Adrenal gland (tissue), 5 donors: Measurements from ENCODE around the gene SH3D19.

Experiments used
- POLR2A ChIP-seq, 2 donors: fragments of 450-650 bp; IDR thresholded peaks; one replicate each; pipeline ENCODE4 v1.6.1; 2017; ENCODE audit warnings: antibody characterized with exemption in 2 of 2, mild to moderate bottlenecking in 2 of 2, moderate library complexity in 1 of 2
- TF ChIP-seq, protein P1 (sequence below), 6 experiments: fragments of 450-650 bp in 4 of 6; fragments of 200-600 bp in 2 of 6; sonication (generic) in 1 of 6; IDR thresholded peaks; 1 replicate in 5 of 6; 2 replicates in 1 of 6; pipeline versions ENCODE4 v1.5.1 to v1.8.0; 2016 to 2021; ENCODE audit warnings: antibody characterized with exemption in 6 of 6, mild to moderate bottlenecking in 2 of 6, moderate library complexity in 1 of 6
- donor health status: DM: no; HTN: no; CAD: no.

DNA sequence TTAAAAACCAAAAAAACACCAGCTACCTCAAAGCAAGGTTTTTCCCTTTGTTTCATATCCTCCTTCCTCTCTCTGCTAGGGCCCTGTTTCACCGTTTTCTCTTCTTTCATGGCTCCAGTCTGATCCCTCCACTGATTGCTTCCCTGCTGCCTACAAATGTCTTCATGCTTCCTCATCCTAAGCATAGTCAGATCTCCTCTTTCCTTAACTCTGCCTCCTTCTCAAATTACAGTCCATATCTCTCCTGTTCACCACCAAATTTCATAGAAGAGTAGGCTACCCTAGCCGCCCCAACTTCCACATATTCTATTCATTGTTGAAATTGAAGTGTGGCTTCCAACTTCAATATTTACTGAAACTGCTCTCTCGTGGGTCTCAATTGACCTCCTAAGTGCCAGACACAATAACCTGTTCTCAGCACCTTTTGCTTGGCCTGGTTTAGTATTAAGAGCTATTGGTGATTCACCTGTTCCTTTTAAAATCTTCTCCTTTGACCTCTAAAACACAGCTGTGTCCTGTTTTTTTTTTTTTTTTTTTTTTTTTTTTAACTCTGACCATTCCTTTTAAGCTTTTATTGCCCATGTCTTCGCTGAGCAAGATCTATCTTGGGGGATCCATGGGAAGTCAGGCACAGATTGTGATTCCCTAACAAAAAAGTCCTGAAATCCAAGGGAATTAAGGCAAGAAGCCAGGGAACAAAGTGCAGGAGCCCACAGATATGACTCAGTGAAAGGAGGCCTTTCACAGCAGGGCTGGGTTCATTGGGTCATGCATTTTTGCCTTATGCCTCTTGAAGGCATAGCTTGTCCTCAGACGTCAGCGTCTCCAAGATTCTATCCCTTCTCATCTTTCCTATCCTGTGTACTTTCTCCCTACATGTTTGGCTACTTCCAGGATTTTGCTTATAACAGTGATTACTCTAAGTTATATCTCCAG is 140.6 kb downstream of the SH3D19 start:
- TF ChIP-seq, protein P1, sequence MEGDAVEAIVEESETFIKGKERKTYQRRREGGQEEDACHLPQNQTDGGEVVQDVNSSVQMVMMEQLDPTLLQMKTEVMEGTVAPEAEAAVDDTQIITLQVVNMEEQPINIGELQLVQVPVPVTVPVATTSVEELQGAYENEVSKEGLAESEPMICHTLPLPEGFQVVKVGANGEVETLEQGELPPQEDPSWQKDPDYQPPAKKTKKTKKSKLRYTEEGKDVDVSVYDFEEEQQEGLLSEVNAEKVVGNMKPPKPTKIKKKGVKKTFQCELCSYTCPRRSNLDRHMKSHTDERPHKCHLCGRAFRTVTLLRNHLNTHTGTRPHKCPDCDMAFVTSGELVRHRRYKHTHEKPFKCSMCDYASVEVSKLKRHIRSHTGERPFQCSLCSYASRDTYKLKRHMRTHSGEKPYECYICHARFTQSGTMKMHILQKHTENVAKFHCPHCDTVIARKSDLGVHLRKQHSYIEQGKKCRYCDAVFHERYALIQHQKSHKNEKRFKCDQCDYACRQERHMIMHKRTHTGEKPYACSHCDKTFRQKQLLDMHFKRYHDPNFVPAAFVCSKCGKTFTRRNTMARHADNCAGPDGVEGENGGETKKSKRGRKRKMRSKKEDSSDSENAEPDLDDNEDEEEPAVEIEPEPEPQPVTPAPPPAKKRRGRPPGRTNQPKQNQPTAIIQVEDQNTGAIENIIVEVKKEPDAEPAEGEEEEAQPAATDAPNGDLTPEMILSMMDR (IDR thresholded peaks at IDR 0.05): no peak
- no peak for TF ChIP-seq POLR2A (IDR thresholded peaks at IDR 0.05)
